Left ventricle myocardium inferior (tissue), 1 donor: ENCODE measurements around the gene ASGR1. TPM values are rescaled to one million over a fixed set of nuclear protein-coding genes. Genes with fewer than 3 reads are reported as not detected.
"Not testable (repeated sequence)": the region's sequence is repeated elsewhere in the genome, so short reads cannot be mapped to it uniquely, and the experiment has no call there.

Experiments used
- DNase-seq: peaks from one replicate; pipeline ENCODE4 v3.0.0-alpha.2; 2020
- H3K27ac ChIP-seq: fragments of 200-600 bp; replicated peaks from 2 replicates; pipeline ENCODE4 v1.8.0; 2021
- H3K27me3 ChIP-seq: fragments of 200-600 bp; 2 replicates; pipeline ENCODE4 v1.8.0; 2021; ENCODE audit warnings: low read depth
- H3K36me3 ChIP-seq: fragments of 200-600 bp; 2 replicates; pipeline ENCODE4 v1.8.0; 2021
- H3K4me1 ChIP-seq: fragments of 200-600 bp; 2 replicates; pipeline ENCODE4 v1.8.0; 2021
- H3K4me3 ChIP-seq: fragments of 200-600 bp; 2 replicates; pipeline ENCODE4 v1.8.0; 2021; ENCODE audit warnings: mild to moderate bottlenecking, moderate library complexity
- H3K9me3 ChIP-seq: fragments of 200-600 bp; replicated peaks from 2 replicates; pipeline ENCODE4 v1.8.0; 2021
- intact Hi-C: fragments of 100-400 bp; cut with micrococcal nuclease; formaldehyde crosslinking; loops from one replicate; pipeline ENCODE4 v1.11.0; 2022
- total RNA-seq: library from RNA; stranded (reverse); fragmentation: NEBNext Ultra II Directional; extraction: Animal tissue kit (Norgen Biotek cat#: 25700); gene quantifications from one replicate; pipeline ENCODE4 v1.2.1, GENCODE V29; 2021
- TF ChIP-seq, protein P1 (sequence below): fragments of 200-600 bp; IDR thresholded peaks from 2 replicates; pipeline ENCODE4 v1.8.0; 2021; ENCODE audit warnings: antibody characterized with exemption, mild to moderate bottlenecking, borderline replicate concordance
- donor health status: DM: no; HTN: yes; CAD: no; lungs with severe emphysema.

ASGR1 gene
- total RNA-seq, 1 donor from 2014 or later, result 0.14 TPM

GRCh38 chr17:7175330-7175733 is 3.8 kb downstream of the ASGR1 start:
- DNase-seq, result no peak
- Histone ChIP-seq H3K27me3 (peaks cover 64% of the 10 kb centered on the region), H3K4me1 (peaks cover 20% of the 10 kb centered on the region), H3K9me3 (peaks cover 7% of the 10 kb centered on the region), H3K27ac (no peak overlapping the region), H3K4me3 (no peak overlapping the region), H3K36me3 (no peaks in the 10 kb centered on the region)
- intact Hi-C loops, result loop anchor here (10.0 kb wide), 1 partner anchor 121 kb away; no protein-coding TSS in a partner anchor
- TF ChIP-seq, protein P1, sequence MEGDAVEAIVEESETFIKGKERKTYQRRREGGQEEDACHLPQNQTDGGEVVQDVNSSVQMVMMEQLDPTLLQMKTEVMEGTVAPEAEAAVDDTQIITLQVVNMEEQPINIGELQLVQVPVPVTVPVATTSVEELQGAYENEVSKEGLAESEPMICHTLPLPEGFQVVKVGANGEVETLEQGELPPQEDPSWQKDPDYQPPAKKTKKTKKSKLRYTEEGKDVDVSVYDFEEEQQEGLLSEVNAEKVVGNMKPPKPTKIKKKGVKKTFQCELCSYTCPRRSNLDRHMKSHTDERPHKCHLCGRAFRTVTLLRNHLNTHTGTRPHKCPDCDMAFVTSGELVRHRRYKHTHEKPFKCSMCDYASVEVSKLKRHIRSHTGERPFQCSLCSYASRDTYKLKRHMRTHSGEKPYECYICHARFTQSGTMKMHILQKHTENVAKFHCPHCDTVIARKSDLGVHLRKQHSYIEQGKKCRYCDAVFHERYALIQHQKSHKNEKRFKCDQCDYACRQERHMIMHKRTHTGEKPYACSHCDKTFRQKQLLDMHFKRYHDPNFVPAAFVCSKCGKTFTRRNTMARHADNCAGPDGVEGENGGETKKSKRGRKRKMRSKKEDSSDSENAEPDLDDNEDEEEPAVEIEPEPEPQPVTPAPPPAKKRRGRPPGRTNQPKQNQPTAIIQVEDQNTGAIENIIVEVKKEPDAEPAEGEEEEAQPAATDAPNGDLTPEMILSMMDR, result no peak

DNA sequence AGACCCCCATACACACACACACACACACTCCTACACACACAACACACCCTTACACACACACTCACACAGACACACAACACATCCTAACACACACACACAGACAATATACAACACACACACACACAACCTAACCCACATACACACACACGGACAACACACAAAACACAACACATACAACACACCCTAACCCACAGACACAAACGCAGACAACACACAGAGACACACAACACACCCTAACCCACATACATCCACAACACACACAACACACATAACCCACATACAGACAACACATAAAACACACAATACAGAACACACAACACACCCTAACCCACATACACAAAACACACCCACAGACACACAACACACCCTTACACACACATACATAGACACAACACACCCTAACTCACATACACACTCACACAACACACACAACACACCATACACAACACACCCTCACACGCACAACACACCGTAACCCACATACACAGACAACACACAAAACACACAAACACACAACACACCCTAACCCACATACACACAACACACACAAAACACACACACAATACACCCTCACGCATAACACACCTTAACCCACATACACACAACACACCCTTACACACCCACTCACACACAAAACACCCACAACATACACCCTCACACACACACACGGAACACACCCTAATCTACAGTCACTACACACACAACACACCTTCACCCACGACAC is 4.4 kb downstream of the ASGR1 start:
- Histone ChIP-seq H3K27me3 (peaks cover 64% of the 10 kb centered on the region), H3K4me1 (peaks cover 20% of the 10 kb centered on the region), H3K9me3 (peaks cover 13% of the 10 kb centered on the region), H3K4me3 (peak overlapping the region; percentile 48), H3K27ac (no peak overlapping the region), H3K36me3 (no peaks in the 10 kb centered on the region)
- no peak for DNase-seq
- TF ChIP-seq, protein P1, result no peak
- intact Hi-C loops, result loop anchor here (10.0 kb wide), 1 partner anchor 120 kb away; no protein-coding TSS in a partner anchor

GRCh38 chr17:7173687-7174602 is 5.2 kb downstream of the ASGR1 start:
- peak; percentile 55 for DNase-seq
- Histone ChIP-seq H3K9me3 (peaks cover 21% of the 10 kb centered on the region), H3K27ac (no peak overlapping the region), H3K36me3 (no peaks in the 10 kb centered on the region), H3K4me1 (peaks cover 20% of the 10 kb centered on the region), H3K27me3 (peaks cover 62% of the 10 kb centered on the region), H3K4me3 (peak overlapping the region; percentile 48)
- TF ChIP-seq, protein P1, result no peak
- intact Hi-C loops, result loop anchor here (10.0 kb wide), 1 partner anchor 119 kb away; no protein-coding TSS in a partner anchor

DNA sequence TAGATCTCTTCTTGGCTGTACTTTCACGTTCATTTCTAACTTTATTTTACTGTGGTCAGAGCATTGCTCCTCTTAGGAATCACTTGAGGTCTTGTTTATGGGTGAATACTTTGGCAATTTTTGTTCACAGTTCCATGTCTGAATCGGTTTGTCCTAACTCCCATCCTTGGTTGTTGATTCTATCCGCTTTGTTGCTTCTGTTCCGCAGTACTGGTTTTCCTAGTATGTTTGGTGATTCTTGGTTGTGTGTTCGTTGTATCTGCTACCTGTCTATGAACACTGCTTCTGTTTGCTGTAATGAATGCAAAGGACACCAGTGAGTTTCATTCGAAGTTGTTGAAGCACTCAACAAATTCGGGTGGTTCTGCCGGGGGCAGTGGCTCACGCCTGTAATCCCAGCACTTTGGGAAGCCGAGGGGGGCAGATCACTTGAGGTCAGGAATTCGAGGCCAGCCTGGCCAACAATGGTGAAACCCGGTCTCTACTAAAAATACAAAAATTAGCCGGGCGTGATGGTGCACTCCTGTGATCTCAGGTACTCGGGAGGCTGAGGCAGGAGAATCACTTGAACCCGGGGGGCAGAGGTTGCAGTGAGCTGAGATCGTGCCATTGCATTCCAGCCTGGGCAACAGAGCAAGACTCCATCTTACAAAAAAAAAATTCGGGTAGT is 6.5 kb downstream of the ASGR1 start:
- DNase-seq, H3K4me3 ChIP-seq, H3K36me3 ChIP-seq, H3K27ac ChIP-seq: not testable (repeated sequence)
- peaks cover 13% of the 10 kb centered on the region for H3K4me1 ChIP-seq
- H3K27me3 ChIP-seq, result peaks cover 49% of the 10 kb centered on the region
- intact Hi-C loops, result loop anchor here (10.0 kb wide), 1 partner anchor 118 kb away; no protein-coding TSS in a partner anchor
- H3K9me3 ChIP-seq, result peaks cover 27% of the 10 kb centered on the region

- H3K27me3 ChIP-seq, result peaks cover 33% of the 10 kb centered on the region
- intact Hi-C loops, H3K27ac ChIP-seq, DNase-seq, H3K4me3 ChIP-seq, H3K36me3 ChIP-seq, H3K4me1 ChIP-seq: not testable (repeated sequence)
- H3K9me3 ChIP-seq, result peaks cover 27% of the 10 kb centered on the region
These were observed 9.6 kb downstream of the ASGR1 start for GRCh38 chr17:7169565-7169908.

DNA sequence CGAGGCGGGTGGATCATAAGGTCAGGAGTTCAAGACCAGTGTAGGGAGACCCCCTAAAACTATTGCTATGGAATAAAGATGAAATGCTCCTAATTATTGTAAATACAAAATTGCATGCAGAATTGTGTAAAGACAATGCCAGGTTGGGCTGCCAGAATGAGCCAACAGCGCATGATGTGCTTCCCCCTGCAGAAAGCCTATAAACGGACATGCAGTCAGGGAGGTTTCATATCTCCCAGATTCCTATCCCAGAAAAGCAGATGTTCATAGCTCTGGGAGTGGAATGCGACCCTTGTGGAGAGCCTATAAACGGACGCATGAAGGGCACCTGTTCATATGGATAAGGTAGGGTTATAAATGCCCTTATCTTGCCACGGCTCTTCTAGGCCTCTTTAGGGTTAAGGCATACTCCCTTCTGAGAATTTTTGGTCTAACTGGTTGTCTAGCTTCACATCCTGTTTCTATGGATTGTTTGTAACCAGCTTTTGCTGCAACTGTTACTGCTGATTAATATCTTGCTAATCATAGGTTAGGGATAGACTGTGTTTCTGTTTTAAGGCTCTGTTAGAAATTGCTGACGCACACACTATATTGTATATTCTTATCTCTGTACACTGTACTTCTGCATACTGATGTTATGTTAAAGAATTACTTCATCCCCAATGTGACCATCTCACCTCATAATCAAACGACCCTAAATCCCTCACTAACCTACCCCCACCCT is 10.2 kb downstream of the ASGR1 start:
- H3K4me3 ChIP-seq, H3K4me1 ChIP-seq, intact Hi-C loops, H3K27ac ChIP-seq, DNase-seq, H3K36me3 ChIP-seq: not testable (repeated sequence)
- Histone ChIP-seq H3K27me3 (peaks cover 33% of the 10 kb centered on the region), H3K9me3 (peaks cover 27% of the 10 kb centered on the region)
